Posterior vena cava (tissue), 2 donors: ENCODE results near the gene ASMTL. TPM values are rescaled to one million over a fixed set of nuclear protein-coding genes. Genes with fewer than 3 reads are reported as not detected.
"Not testable (repeated sequence)": the region's sequence is repeated elsewhere in the genome, so short reads cannot be mapped to it uniquely, and the experiment has no call there.

Experiments
- DNase-seq: peaks from one replicate; pipeline ENCODE4 v3.0.0-alpha.2; 2020; ENCODE audit warnings: low spot score
- intact Hi-C, 2 donors: fragments of 100-400 bp; cut with DNase I; formaldehyde crosslinking; loops; one replicate each; pipeline versions ENCODE4 v1.14.1 to v1.14.2; 2022 to 2023
- long read RNA-seq, 2 donors: library from polyadenylated mRNA; unstranded; transcript quantifications; one replicate each; pipeline ENCODE4 v2.0.0, GENCODE V29; 2020 to 2021
- total RNA-seq, 2 donors: library from RNA; stranded (reverse); fragmentation: NEBNext Ultra II Directional; extraction: Animal tissue kit (Norgen Biotek cat#: 25700); gene quantifications; one replicate each; pipeline ENCODE4 v1.2.1, GENCODE V29; 2021
- donor health status: DM: yes; HTN: yes; CAD: no.
- donor health status: DM: yes; HTN: yes; CAD: no.

The ASMTL gene, protein sequence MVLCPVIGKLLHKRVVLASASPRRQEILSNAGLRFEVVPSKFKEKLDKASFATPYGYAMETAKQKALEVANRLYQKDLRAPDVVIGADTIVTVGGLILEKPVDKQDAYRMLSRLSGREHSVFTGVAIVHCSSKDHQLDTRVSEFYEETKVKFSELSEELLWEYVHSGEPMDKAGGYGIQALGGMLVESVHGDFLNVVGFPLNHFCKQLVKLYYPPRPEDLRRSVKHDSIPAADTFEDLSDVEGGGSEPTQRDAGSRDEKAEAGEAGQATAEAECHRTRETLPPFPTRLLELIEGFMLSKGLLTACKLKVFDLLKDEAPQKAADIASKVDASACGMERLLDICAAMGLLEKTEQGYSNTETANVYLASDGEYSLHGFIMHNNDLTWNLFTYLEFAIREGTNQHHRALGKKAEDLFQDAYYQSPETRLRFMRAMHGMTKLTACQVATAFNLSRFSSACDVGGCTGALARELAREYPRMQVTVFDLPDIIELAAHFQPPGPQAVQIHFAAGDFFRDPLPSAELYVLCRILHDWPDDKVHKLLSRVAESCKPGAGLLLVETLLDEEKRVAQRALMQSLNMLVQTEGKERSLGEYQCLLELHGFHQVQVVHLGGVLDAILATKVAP
- total RNA-seq = 10 to 100 TPM; 28.2 to 29.7 TPM
- long read RNA-seq, donor 1, transcript ASMTL-201 (13 exons, 2,027 nt) = major isoform, 26 of 31 reads
- long read RNA-seq, donor 1, partial matches to known transcripts = 2 of 31 reads
- long read RNA-seq, donor 1, other reads (novel, unspliced or antisense) = 3 of 31 reads
- long read RNA-seq, donor 2, transcript ASMTL-206 (13 exons, 2,048 nt) = minor isoform, 5 of 245 reads
- long read RNA-seq, donor 2, transcript ASMTL-201 (13 exons, 2,027 nt) = major isoform, 209 of 245 reads
- long read RNA-seq, donor 2, partial matches to known transcripts = 14 of 245 reads
- long read RNA-seq, donor 2, other reads (novel, unspliced or antisense) = 16 of 245 reads

DNA sequence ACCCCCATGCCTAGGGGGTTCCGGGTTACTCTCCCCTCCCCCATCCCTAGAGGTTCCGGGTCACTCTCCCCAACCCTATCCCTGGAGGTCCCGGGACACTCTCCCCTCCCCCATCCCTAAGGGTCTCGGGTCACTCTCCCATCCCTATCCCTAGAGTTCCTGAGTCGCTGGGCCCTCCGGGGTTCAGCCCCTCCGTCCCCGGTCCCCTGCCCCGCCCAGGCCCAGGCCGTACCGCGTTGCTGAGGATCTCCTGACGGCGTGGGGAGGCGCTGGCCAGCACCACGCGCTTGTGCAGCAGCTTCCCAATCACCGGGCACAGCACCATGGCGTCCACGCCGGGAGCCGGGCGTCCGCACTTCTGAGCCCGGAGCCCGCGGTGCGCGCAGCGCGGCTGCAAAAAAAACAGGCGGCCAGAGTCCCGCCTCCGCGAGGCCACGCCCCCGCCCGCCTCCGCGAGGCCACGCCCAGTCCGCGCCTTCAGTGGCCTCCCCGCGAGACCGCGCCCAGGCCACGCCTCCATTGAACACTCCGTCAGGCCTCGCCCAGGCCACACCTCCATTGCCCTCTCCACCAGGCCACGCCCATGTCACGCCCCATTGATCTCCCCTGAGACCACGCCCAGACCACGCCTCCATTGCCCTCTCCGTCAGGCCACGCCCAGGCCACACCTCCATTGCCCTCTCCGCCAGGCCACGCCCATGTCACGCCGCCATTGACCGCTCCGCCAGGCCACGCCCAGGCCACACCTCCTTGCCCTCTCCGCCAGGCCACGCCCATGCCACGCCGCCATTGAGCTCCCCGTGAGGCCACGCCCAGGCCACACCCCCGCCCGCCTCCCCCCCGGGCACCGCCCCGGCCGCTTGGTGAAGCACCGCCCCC is at the start of gene ASMTL:
TSS of gene ASMTL (minus strand) at position 394 of the 879 bp plus-strand sequence. CDS start at position 325, 69 bp downstream.
- intact Hi-C loops = loop anchor here (5.0 to 10.0 kb wide), 3 partner anchors 60 to 142 kb away; partner anchors contain the start of genes AKAP17A (in 1 of the 2) and SLC25A6 (in 1 of the 2)
- DNase-seq = peak; percentile 100

DNA sequence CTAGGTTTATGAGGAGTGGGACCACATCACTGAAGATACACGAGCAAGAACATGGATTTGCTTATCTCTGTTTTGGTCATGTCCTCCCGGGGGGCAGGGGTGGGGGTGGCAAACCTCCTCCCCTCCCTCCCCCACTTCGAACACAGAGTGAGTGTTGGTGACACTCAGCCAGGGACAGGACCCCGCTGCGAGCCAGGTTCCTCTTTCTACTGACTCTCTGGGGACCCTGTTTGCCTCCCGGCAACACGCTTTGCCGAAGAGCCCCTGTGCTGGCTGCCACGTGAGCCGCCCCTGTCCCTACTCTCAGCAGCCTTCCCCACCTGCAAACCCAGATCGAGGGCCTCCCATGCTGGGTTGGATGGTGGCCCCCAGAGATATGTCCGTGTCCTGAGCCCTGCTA is 49.5 kb upstream of the ASMTL start:
- no peak for DNase-seq
- intact Hi-C loops = no loop called here

DNA sequence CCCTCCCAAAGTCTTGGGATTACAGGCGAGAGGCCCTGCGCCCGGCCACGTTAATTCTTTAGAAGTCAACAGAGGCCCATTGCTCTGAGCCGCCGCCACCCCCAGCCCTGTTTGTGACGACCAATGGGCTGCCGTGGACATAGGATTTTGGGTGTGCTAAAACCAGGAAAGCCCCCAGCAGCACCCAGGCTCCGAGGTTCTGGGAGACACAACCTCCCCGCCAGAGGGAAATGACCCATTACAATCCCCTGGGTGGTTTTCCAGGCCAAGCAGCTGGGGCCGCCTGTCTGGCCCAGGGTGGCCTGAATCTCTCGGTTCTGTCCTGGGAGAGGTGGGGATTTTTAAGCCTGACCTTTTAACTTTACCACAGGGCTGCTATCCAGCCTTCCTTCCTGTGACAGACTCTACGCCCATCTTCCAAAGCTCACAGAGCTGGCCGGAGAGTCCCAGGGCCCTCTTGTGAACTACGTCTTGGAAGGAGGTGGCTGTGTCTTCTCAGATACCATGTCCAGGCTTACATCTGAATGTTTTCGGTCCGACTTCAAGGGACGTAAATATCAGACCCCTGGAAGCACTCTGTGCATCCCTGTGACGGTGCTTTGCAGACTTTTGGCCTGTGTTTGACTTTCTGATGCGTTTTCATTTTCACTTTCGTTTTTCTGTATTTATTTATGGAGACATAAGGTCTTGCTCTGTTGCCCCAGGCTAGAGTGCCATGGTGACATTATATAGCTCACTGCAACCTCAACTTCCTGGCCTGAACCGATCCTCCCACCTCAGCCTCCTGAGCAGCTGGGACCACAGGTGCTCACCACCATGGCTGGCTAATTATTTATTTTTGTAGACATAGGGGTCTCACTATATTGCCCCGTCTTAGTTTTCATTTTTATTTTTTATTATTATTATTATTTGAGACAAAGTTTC is 48.3 kb upstream of the ASMTL start:
- intact Hi-C loops = no loop called here
- DNase-seq = no peak

DNA sequence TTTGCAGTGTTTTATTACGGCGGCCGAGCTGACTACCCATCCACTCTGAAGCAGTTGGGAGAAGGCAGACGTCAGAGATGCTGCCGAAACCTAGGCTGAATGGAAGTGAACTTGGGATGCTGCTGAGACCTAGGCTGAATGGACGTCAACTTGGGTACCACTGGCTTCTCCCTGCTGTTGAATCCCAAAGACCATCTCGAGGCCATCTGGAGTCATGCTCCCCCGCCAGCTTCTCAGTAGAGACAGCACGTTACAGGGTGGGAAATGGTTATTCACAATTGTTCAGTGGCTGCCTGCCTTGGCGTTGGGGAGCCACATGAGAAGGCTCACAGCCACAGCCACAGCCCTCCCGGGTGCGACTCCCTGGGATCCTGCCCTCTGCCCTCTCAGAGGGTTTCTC is 43.4 kb upstream of the ASMTL start:
- intact Hi-C loops = no loop called here
- DNase-seq = no peak

DNA sequence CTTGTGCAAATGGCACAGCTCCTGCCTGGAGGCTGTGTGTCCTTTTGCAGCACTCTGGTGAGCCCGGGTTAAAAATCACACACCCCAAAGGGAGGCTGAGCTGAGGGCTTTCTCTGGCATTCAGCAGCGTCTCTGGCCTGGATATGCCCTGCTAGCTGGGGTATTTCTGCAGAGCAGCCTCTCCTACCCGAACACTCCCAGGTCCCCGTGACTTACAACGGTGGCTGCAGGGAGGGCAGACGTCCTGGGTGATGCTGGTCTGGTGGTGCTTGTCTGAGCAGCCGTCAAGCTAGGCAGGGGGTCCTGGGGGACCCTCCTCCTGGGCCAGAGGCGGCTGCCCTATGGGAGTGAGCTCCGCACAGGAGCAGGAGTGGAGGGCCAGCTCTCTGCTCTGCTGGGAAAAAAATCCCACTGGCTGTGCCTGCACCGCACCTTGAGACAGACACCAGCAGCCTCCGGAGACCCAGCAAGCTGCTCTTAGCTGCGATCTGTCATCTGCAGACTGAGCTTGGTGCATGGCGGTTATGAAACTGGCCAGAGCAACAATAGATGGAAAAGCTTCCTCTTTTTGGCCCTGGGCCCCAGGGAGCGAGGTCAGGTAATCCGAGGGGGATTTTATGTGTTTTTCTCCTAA is 41.3 kb upstream of the ASMTL start:
- intact Hi-C loops = no loop called here
- DNase-seq = no peak

DNA sequence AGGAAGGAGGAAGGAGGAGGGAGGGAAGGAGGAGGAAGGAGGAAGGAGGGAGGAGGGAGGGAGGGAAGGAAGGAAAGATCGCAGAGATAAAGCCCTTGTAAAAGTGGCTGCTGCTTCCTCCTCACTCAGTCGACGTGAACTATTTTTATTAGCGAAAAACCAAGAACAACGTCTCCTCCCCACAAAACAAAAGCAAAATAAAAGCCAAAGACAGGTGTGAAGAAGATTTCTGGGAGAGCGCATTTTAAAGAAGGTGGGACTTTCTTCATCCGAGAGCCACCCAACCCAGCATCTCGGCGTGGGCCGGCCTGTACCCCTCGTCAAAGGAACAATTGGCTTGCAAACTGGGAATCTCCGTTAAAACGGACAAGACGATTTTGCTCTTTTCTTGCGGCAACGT is 40.7 kb upstream of the ASMTL start:
- intact Hi-C loops = no loop called here
- DNase-seq = no peak

DNA sequence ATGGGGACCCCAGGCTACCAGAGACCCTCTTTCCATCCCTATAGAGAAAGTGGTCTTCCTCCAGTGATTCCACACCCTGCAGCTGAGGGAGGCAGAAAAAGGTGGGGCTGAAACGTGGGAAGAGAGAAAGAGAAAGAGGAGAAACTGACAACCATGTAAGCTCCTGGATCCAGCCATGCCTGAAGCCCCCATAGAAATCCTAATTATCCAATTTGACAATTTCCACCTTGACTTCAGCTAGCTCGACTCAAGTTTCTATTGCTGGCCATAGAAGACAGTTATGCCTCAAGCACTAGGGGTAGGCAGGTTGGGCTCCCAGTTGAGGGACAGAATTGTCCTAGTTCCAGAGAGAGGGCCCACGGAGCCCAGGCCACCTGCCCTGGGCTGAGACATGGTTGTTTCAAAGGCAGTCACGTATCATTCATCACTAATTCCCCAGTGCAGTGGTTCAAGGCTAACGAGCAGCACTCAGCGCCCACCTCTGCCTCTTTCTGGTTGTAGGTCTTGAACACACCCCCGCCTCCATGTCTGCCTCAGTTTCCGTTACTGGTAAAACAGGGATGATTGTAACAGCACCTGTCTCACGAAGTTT is 39.8 kb upstream of the ASMTL start:
- intact Hi-C loops = no loop called here
- DNase-seq = no peak

DNA sequence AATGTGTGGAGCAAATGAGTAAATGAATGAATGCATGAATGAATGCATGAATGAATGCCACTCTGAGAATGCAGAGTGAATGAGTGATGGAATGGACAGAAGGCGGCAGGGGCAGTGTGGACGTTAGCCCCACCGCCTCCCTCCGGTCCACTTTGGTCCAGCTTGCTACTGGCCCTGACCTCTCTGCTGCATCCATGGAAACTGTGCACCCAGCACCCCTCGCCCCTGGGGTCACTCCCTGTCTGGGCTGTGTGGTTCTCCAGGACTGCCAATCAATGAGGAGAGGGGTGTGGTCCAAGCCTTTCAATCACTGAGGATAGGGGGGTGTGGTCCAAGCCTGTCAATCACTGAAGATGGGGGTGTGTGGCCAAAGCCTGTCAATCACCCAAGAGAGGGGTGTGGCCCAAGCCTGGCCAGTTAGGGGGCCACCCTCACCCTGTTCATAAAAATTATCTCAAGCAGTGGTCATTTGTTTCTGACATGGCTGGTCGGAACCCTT is 39.2 kb upstream of the ASMTL start:
- intact Hi-C loops = no loop called here
- no peak for DNase-seq

DNA sequence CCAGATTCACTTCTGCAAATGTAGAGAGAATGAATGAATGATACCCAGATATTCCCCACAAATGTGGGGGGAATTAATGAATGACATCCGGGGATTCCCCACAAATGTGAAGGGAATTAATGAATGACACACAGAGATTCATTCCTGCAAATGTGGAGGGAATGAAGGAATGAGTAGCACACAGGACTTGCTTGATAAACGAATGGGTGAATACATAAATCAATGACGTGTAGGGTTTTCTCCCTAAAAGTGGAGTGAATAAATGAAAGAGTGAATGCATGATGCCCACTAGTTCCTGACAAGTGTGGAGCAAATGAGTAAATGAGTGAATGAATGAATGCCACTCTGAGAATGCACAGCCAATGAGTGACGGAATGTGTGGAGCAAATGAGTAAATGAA is 38.5 kb upstream of the ASMTL start:
- DNase-seq, intact Hi-C loops: not testable (repeated sequence)

DNA sequence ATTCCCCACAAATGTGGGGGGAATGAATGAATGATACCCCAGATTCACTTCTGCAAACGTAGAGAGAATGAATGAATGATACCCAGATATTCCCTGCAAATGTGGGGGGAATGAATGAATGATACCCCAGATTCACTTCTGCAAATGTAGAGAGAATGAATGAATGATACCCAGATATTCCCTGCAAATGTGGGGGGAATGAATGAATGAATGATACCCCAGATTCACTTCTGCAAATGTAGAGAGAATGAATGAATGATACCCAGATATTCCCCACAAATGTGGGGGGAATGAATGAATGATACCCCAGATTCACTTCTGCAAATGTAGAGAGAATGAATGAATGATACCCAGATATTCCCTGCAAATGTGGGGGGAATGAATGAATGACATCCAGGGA is 38.0 kb upstream of the ASMTL start:
- DNase-seq, intact Hi-C loops: not testable (repeated sequence)

DNA sequence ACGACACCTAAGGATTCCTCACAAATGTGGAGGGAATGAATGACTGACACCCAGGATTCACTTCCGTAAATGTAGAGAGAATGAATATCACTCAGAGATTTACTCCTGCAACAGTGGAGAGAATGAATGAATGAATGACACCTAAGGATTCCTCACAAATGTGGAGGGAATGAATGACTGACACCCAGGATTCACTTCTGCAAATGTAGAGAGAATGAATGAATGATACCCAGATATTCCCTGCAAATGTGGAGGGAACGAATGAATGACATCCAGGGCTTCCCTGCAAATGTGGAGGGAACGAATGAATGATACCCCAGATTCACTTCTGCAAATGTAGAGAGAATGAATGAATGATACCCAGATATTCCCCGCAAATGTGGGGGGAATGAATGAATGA is 36.6 kb upstream of the ASMTL start:
- DNase-seq, intact Hi-C loops: not testable (repeated sequence)

DNA sequence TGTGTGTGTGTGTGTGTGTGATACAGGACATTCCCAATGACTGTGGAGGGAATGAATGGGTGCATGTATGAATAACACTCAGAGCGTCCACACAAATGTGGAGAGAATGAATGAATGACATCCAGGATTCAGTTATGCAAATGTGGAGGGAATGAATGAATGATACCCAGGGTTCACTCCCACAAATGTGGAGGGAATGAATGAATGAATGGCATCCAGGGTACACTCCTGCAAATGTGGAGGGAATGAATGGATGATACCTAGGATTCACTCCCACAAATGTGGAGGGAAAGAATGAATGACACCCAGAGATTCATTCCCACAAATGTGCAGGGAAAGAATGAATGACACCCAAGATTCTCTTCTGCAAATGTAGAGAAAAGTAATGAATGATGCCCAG is 36.0 kb upstream of the ASMTL start:
- no peak for DNase-seq
- intact Hi-C loops = no loop called here

DNA sequence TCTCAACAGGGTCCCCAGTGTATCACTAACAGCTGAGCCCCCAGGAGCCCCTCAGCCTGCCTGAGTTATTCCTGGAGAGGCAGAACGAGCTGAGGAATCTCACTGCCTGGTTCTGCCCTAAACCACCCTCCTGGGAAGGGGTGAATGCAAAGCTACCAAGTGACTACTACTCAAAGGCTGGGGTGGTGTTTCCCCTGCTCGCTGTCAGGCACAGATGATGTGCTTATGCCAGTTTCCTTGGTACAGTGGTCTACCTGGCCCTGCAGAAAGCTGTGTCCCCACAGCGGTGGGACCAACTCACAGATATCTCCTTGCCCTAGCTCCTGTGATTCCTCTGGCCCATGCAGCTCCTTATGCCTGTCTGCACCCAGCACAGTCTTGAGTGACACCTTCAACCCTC is 35.4 kb upstream of the ASMTL start:
- intact Hi-C loops = no loop called here
- DNase-seq = no peak

DNA sequence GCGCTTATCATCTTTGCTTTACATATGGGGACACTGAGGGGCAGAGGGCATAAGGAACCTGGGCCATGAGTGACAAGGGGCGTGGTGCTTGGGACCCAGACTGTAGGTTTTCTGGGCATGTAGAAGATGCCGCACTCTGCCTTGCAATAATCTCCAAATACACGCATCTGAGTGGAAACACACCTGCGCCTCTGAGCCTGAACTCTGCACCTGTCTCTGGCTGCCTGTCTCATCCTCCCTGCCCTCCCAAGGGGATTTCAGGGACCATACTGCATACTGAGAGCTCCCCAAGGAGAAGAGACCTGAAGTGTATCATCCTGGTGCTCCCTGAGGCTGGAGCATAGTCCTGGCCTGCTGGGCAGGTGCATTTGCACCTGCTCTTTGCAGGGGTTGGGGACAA is 34.7 kb upstream of the ASMTL start:
- intact Hi-C loops = no loop called here
- DNase-seq = no peak

DNA sequence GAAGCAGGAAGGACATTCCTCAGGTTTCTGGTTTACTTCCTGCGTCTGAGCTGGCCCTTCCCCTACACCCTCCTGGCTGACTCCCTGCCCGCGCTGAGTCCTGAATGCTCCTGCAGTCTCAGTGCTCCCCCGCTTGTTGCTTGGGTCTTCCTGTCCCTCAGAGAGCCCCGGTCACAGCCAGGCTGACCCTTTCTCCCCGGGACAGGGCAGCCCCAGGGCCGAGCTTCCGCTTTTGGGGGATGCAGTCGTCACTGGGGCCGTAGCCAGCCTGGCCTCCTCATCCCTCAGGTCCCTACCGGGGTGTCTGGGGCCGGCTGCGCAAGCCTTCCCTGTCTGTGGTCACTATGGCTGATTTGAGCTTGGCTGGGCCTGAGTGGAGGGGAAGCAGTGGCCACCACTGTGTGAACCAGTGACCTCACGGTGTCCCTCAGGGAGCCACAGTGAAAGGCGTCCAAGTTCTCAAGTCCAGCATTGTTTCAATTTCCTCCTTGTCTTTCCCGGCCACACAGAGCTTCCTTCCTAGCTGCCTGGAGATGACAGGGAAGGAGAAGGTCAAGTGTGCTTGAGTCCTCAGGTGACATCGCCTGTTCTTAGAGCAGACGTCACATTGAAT is 34.1 kb upstream of the ASMTL start:
- DNase-seq = no peak
- intact Hi-C loops = no loop called here

DNA sequence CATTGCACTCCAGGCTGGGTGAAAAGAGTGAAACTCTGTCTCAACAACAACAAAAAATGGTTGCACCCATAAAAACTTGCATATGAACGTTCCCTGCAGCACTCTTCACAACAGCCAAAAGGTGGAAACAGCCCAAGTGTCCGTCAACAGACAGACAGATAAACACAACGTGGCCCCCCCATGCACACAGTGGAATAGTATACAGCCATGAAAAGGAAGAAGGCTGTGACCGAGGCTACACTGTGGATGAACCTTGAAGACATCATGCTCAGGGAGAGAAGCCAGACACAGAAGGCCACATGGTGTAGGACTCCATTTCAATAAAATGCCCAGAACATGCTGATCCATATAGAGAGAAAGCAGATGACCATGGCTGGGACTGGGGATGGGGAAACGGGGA is 33.5 kb upstream of the ASMTL start:
- no peak for DNase-seq

DNA sequence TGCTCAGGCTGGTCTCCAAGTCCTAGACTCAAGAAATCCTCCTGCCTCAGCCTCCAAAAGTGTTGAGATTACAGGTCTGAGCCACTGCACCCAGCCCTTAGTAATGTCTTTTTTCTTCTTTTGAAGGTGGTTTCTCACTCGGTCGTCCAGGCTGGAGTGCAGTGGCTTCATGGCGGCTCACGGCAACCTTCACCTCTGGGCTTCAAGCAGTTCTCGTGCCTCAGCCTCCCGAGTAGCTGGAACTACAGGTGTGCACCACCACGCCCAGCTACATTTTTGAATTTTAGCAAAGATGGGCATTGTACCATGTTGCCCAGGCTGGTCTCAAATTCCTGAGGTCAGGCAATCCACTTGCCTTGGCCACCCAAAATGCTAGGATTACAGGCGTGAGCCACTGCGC is 32.3 kb upstream of the ASMTL start:
- no peak for DNase-seq
- intact Hi-C loops = no loop called here

More for the DNA sequence above, 33.5 kb upstream of the ASMTL start:
- intact Hi-C loops = no loop called here
